Loucy (cell line): ENCODE results near the gene RBM28.

Source experiments
- H2AFZ ChIP-seq: fragments of 200-600 bp; sonication (generic); 2 replicates; pipeline ENCODE4 v1.6.0; 2016; ENCODE audit warnings: antibody characterized with exemption, mild to moderate bottlenecking, low read length, moderate library complexity
- H3F3A ChIP-seq: fragments of 200-600 bp; 2 replicates; pipeline ENCODE4 v1.6.0; 2016; ENCODE audit warnings: antibody characterized with exemption, low read depth, mild to moderate bottlenecking
- H3K27me3 ChIP-seq: fragments of 200-600 bp; sonication (generic); 2 replicates; pipeline ENCODE4 v1.6.1; 2014; ENCODE audit warnings: low read length, mild to moderate bottlenecking; ENCODE audit not compliant: insufficient read depth, poor library complexity, severe bottlenecking
- H3K36me3 ChIP-seq: fragments of 200-600 bp; sonication (generic); 2 replicates; pipeline ENCODE4 v1.6.1; 2016; ENCODE audit warnings: low read length; ENCODE audit not compliant: insufficient read depth
- H3K4me1 ChIP-seq: fragments of 200-600 bp; sonication (generic); 2 replicates; pipeline ENCODE4 v1.5.1; 2014; ENCODE audit warnings: low read length, mild to moderate bottlenecking; ENCODE audit not compliant: insufficient read depth, poor library complexity, severe bottlenecking
- H3K4me2 ChIP-seq: fragments of 200-600 bp; sonication (generic); 2 replicates; pipeline ENCODE4 v1.6.0; 2014; ENCODE audit warnings: antibody characterized with exemption, low read length, low read depth, mild to moderate bottlenecking; ENCODE audit not compliant: poor library complexity, severe bottlenecking
- H3K4me3 ChIP-seq: fragments of 200-600 bp; sonication (generic); 2 replicates; pipeline ENCODE4 v1.5.1; 2014; ENCODE audit warnings: low read length, mild to moderate bottlenecking, mixed read lengths; ENCODE audit not compliant: poor library complexity, severe bottlenecking
- H3K79me2 ChIP-seq: fragments of 200-600 bp; sonication (generic); 2 replicates; pipeline ENCODE4 v1.6.1; 2014; ENCODE audit warnings: low read length; ENCODE audit not compliant: insufficient read depth
- H3K9ac ChIP-seq: fragments of 200-600 bp; sonication (generic); 2 replicates; pipeline ENCODE4 v1.6.0; 2014; ENCODE audit warnings: mild to moderate bottlenecking, low read depth, low read length, moderate library complexity; ENCODE audit not compliant: poor library complexity, severe bottlenecking
- H3K9me2 ChIP-seq: fragments of 200-600 bp; sonication (generic); replicated peaks from 2 replicates; pipeline ENCODE4 v1.6.1; 2016; ENCODE audit warnings: low read depth, low read length, mixed read lengths
- H3K9me3 ChIP-seq: fragments of 200-600 bp; sonication (generic); 2 replicates; pipeline ENCODE4 v1.6.1; 2014; ENCODE audit warnings: mild to moderate bottlenecking, antibody characterized with exemption, low read length, low read depth; ENCODE audit not compliant: insufficient read depth
- H4K20me1 ChIP-seq: fragments of 200-600 bp; sonication (generic); 2 replicates; pipeline ENCODE4 v1.6.0; 2014; ENCODE audit warnings: antibody characterized with exemption, low read length, mild to moderate bottlenecking; ENCODE audit not compliant: insufficient read depth, poor library complexity, severe bottlenecking
- EZH2phosphoT487 ChIP-seq: fragments of 200-600 bp; IDR thresholded peaks from 2 replicates; pipeline ENCODE4 v1.6.1; 2018; ENCODE audit warnings: antibody characterized with exemption, mild to moderate bottlenecking, moderate library complexity, borderline replicate concordance
- TF ChIP-seq, protein P1 (sequence below): fragments of 200-600 bp; sonication (generic); conservative IDR thresholded peaks from 2 replicates; pipeline ENCODE4 v1.5.1; 2014; ENCODE audit warnings: mild to moderate bottlenecking, antibody characterized with exemption, low read length

The RBM28 gene

DNA sequence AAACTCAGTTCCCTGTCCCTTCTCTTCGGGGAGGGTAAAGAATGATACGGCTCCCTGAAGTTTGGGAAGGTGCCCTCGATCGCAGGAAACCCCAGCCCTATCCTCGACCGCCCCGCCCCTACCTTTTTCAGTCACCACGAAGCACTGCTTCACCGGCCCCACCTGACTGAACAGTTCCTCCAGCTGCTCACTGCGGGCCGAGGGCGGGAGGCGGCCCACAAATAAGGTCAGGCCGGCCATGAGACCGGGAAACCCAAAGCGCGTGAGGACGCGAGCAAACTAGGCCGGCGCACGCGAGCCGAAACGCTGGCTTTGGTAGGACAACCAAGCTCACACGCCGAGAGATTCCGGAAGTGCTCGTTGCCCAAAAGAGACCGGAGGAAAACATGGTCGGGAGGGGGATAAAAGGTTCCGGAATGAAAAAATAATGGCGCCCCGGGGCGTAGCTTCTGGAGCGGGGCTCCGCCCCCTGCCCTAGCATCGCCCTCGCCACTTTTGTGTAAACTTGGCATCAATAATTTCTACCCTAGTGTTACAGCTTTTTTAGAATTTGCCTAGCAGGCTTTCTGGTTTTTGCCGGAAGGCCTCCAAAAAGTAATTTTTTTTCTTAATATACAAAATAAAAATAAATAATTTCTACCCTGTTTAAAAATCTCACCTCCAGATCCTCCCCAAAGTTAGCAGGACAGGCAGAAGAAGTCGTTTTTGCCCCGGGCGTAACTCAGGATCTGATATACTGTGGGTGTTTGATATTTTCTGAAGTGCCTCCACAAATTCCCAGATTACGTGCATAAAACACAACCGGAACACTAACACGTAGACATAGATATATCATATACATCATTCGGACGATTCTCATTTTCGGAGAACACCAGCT, at the start of gene RBM28:
Gene RBM28, minus strand, starts transcription at position 355 of the 877 bp plus-strand sequence. Its CDS starts 115 bp downstream, at position 240.
- Histone ChIP-seq H3K4me2 (peak within 1 kb of the TSS; percentile 92), H3K9me3 (no peaks in the 10 kb centered on the region), H3K79me2 (peaks cover 44% of the 10 kb centered on the region), H3K4me3 (peak within 1 kb of the TSS; percentile 86), H3K9me2 (no peaks in the 10 kb centered on the region), H2AFZ (peak within 1 kb of the TSS; percentile 99), H3K9ac (peak within 1 kb of the TSS; percentile 80), H3F3A (no peaks in the 10 kb centered on the region), H3K4me1 (peaks cover 39% of the 10 kb centered on the region), H3K27me3 (no peaks in the 10 kb centered on the region), H3K36me3 (peaks cover 5% of the 10 kb centered on the region; the same call in 1 of the 2 replicates), H4K20me1 (peaks cover 32% of the 10 kb centered on the region)
- TF ChIP-seq, protein P1, sequence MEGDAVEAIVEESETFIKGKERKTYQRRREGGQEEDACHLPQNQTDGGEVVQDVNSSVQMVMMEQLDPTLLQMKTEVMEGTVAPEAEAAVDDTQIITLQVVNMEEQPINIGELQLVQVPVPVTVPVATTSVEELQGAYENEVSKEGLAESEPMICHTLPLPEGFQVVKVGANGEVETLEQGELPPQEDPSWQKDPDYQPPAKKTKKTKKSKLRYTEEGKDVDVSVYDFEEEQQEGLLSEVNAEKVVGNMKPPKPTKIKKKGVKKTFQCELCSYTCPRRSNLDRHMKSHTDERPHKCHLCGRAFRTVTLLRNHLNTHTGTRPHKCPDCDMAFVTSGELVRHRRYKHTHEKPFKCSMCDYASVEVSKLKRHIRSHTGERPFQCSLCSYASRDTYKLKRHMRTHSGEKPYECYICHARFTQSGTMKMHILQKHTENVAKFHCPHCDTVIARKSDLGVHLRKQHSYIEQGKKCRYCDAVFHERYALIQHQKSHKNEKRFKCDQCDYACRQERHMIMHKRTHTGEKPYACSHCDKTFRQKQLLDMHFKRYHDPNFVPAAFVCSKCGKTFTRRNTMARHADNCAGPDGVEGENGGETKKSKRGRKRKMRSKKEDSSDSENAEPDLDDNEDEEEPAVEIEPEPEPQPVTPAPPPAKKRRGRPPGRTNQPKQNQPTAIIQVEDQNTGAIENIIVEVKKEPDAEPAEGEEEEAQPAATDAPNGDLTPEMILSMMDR = no peak
- no peak for TF ChIP-seq EZH2phosphoT487

DNA sequence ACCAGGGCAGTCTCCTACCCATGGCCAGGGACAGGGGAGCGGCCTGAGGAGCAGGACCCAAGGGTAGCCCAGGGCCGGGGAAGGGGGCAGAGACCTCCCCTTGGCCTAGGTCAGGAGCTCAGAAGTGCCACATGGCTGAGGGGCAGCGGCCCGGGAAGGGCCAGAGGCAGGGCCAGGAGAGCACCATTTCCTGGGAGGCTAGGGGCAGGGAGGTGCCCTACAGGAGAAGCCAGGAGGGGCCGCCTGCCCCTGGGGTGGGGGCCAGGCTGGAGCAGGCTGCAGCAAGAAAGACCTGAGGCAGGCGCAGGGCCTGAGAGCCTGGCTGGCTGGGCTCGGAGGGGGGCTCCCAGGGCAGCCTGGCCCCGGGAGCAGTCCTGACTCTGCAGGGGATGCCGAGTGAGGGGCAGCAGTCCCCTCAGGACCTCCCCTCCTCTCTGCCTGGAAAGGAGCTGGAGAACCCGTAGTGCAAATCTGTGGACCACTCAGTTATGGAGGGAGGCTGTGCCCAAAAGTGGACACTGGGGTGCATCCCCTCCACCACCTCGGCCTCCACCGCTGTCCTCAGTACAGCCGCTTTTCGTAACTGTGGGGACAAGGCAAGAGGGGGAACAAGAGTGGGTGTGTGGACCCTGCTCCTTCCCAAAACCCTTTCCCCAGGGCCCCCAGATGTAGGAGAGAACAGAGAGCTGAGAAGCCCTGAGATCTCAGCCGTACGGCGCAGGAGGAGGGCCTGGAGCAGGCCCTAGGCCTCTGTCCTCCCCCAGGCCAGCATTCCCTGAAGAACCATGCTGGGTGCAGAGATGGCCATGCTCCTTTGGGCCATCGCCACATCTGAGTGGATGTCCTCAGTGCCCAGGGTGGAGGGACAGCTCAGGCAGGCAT, 49.0 kb upstream of the RBM28 start:
- Histone ChIP-seq H3K79me2 (no peaks in the 10 kb centered on the region), H3K9ac (no peak overlapping the region), H3K9me3 (no peaks in the 10 kb centered on the region), H3K4me1 (peaks cover 26% of the 10 kb centered on the region), H3K9me2 (no peaks in the 10 kb centered on the region), H3K4me2 (no peak overlapping the region), H4K20me1 (no peaks in the 10 kb centered on the region), H3K4me3 (no peak overlapping the region), H3K27me3 (no peaks in the 10 kb centered on the region), H2AFZ (no peak overlapping the region), H3F3A (no peaks in the 10 kb centered on the region), H3K36me3 (peaks cover 18% of the 10 kb centered on the region; the same call in 1 of the 2 replicates)
- no peak for TF ChIP-seq EZH2phosphoT487
- TF ChIP-seq, protein P1 = no peak

GRCh38 chr7:128391805-128392204, 48.1 kb upstream of the RBM28 start:
- Histone ChIP-seq H3K79me2 (no peaks in the 10 kb centered on the region), H2AFZ (no peak overlapping the region), H3K27me3 (no peaks in the 10 kb centered on the region), H3K9me2 (no peaks in the 10 kb centered on the region), H4K20me1 (no peaks in the 10 kb centered on the region), H3K9me3 (no peaks in the 10 kb centered on the region), H3K4me2 (no peak overlapping the region), H3K4me3 (no peak overlapping the region), H3K4me1 (peaks cover 26% of the 10 kb centered on the region), H3K36me3 (peaks cover 9% of the 10 kb centered on the region; the same call in 1 of the 2 replicates), H3F3A (no peaks in the 10 kb centered on the region), H3K9ac (no peak overlapping the region)
- TF ChIP-seq, protein P1 = no peak
- TF ChIP-seq EZH2phosphoT487 = no peak
